Measurements from ENCODE around the gene TTLL6.
"Not testable (repeated sequence)": the region's sequence is repeated elsewhere in the genome, so short reads cannot be mapped to it uniquely, and the experiment has no call there.

TTLL6 gene

GRCh38 chr17:48722915-48723422 is 94.1 kb downstream of the TTLL6 start, which contains the start of gene PRAC2:
Gene PRAC2 (plus strand): TSS chr17:48723185. CDS start chr17:48724411, 1,226 bp downstream.
- no peak for DNase-seq (ENCODE audit: low read depth)

- DNase-seq (ENCODE audit: low read depth): no peak
Measured at GRCh38 chr17:48722201-48722907, 94.7 kb downstream of the TTLL6 start, which contains the start of gene PRAC1. Gene PRAC1 (minus strand): TSS chr17:48722518. CDS start chr17:48722392, 126 bp downstream.

- no peak for DNase-seq (ENCODE audit: low read depth)
Measured at GRCh38 chr17:48721009-48721402, 96.0 kb downstream of the TTLL6 start.

GRCh38 chr17:48720266-48721008 is 96.6 kb downstream of the TTLL6 start:
- DNase-seq (ENCODE audit: low read depth): no peak

GRCh38 chr17:48719642-48720265 is 97.3 kb downstream of the TTLL6 start:
- DNase-seq (ENCODE audit: low read depth): no peak

- DNase-seq (ENCODE audit: low read depth): no peak
Measured at GRCh38 chr17:48718761-48719641, 98.0 kb downstream of the TTLL6 start.

GRCh38 chr17:48718227-48718760 is 98.7 kb downstream of the TTLL6 start:
- no peak for DNase-seq (ENCODE audit: low read depth)

GRCh38 chr17:48717367-48718226 is 99.4 kb downstream of the TTLL6 start:
- no peak for DNase-seq (ENCODE audit: low read depth)

GRCh38 chr17:48716549-48716948 is 100.5 kb downstream of the TTLL6 start:
- not testable (repeated sequence) for DNase-seq (ENCODE audit: low read depth)

GRCh38 chr17:48715496-48716399 is 101.3 kb downstream of the TTLL6 start:
- DNase-seq (ENCODE audit: low read depth): no peak

Measured in stimulated activated CD8-positive, alpha-beta memory T cell treated with anti-CD3 and anti-CD28 coated beads, Interleukin-15, amount 100 ng/mL, for 24 hours (primary cell).